SKM-1 (cell line): ENCODE data around the gene SMIM21.

Experiments used
- DNase-seq: peaks from one replicate; lab custom pipeline; 2025; ENCODE audit not compliant: unreplicated experiment; lab: John Stamatoyannopoulos, UW

Gene SMIM21

DNA sequence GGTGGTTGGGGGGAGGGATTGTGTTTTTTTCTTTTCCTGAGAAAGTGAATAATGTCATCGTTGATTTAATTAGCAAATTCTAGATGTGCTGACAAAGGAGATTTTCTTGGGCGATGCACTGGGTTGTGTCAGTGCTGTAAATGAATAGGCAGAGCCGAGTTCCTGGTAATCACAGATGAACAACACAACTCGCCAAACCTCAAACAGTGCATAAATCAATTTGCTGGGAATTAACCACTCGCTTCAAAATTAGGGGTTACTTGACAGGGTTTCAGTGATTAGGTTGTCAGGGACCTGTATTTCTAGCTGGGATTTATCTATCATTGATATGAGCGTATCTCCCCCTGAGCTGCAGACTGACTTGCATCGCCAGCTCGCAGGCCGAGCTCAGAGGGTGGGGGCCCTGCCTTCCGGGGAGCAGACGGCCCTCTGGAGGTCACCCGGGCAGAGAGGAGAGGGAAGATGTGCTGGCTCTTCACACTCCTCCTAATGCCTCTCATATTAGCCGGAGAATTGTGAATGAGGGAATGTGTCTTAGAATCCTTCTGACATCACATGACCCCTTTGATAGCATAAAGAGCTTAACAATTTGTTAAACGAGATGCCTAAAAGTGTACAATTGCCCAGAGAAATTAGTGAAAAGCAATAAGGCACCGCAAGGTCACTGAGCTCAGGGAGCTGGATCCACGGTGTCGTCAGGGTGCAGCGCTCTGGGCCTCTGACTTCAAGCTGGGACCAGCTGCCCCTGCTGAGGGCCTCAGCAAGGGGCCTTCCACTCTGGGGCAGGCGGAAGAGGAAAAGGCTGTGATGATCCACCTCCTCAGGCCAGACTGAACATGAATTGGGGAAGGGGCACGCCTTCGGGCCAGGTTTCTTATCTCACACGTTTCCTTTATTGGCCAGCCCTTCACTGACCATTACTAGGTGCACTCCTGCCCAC lies 48.9 kb downstream of the SMIM21 start:
- no peak for DNase-seq

DNA sequence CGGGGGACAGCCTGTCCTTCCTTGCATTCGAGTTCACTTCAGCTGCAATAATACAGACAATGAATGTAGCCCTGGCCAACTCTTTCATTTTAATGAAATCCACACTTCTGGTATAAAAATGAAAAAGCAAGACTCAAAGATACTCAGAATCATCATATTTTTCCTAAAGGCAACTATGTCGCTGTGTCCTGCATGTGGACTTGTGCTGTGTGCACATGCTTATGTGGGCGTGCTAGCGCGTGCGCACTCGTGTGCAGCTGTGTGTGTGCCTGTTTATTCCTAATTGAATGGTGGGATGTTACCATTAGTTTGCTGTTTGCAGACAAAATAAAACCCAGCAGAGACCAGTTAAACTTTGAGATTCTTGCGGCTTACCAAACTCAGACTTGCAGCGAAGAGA lies 49.6 kb downstream of the SMIM21 start:
- DNase-seq, result no peak

DNA sequence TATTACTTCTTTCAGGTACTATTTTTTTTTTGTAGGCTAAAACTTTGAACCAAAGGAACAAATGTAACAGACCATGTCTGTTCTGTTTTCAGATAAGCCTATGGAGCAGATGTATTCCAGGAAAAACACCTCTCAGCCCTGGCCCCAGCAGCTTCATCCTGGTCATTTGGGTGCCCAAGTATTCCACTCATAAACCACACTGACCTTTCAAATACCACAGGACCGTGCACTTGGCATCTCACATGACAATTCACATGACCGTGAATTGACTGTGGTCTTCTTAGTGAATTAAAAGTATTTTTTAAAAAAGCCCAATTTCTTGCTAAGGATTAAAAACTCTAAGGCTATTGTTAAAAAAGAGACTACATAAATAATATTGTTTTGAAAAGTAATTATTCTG lies 50.2 kb downstream of the SMIM21 start:
- no peak for DNase-seq

DNA sequence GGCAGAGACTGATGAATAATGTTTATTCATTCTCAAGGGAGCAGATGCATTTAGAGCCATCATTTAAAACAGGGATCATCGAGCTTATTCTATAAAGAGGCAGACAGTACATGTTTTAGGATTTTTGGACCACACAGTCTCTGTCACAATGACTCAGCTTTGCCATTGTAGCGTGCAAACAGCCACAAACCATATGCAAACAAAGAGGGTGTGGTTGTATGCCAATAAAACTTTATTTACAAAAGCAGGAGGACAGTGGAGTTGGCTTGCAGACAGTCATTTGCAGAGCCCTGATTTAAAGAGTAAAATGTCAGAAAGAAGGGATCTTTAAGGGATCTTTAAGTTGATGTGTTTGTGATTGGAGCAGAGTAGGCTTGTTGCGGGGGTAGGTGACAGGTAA lies 51.5 kb downstream of the SMIM21 start:
- no peak for DNase-seq

DNA sequence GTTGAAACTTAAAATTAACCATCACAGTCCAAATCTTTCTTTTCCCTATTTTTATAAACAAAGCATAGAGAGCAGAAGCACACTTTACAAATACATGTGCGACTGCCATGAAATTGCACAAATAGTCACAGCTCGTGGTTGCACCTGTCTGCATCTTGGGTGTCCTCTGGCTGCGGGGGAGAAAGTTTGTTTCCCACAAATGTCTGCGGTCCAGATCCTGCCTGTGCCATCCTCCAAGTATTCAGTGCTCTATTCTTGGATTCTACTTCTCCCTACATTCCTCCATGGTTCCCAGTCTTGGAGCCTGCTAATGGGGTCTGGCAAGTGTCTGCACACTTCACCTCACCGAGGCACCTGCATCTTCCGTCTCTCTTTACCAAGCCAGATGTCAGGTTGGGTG lies 52.2 kb downstream of the SMIM21 start:
- no peak for DNase-seq

DNA sequence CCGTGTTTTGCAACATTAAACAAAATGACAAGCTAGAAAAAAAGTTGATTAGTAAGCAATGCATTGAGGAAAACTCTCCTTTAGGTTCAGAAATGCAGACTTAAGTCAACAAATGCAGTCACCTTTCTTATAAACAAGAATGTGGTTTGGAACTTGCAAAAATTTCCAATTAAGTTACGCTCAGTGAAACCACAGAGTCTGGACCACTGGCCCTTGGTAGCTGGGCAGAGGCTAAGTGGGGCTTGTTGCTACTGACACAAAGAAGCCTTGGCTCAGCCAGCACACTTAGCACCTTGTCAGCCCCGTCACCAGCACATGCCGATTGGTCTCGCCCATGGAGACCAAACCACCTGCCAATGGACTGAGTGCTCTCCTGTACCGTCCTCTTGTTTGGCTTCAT lies 53.0 kb downstream of the SMIM21 start:
- DNase-seq, result no peak

DNA sequence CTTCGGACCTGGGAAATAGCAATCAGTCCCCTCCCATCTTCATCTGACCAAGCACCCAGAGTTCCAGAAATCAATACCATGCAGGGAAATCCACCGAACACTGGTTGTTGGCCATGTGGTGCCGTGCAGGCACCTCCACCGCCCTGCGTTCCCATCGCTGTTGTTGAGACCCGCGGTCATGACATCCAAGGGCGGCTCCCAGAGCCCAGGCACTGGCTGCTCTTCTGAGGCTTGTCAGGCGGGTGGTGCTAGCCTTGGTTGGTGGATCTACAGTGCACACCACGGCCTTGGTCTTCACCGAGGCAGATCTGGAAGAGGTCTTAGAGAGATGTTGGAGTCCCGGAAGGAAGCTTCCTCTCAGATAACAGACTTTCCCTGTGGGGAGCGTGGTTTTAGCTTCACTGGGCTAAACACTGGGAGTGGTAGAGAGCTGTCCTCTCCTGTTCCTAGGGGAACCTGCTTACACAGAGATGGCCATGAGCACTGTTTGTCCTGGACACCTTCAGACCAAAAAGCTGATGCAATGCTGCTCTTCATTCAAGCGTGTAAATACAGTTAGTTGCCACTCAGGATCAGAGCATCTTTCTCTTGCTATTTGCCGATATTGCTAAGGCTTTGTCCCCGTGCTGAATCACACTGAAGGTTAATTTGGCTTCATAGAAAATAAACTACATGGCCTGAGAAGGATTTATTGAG lies 58.3 kb downstream of the SMIM21 start:
- DNase-seq, result no peak

DNA sequence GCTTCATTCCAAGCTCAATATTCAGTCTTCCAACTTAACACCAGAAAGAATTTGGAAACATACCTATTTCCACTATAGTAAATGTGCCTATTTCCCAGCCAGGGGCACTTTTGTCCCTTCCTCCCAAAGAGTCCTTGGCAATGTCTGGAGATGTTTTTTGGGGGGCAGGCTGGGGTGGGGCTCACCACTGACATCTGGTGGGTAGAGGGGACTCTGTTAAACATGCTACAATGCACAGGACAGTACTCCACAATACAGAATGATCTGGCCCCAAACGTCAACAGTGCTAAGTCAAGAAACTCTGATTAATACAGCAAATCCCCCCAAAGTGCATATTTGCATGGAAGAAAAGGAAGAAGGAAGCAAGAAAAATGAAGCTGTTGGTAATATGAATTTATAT lies 61.7 kb downstream of the SMIM21 start:
- no peak for DNase-seq

DNA sequence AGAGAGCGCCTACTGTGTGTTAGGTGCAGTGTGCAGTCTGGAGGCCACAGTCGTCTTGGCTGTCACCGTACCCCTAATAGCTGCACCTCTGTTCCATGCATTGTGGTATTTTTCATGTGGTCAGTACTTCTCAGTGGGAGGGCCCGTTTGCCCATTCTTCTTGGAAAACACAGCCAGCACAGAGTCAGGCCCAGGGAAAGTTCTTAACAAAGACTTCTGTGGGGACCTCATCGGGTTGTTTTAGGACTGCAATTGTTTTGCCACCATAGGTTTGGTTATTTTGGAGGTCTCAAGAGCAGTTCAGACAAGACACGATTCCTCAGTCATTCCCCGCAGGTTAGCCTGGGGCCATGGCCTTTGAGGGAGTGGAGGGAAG lies 62.3 kb downstream of the SMIM21 start:
- no peak for DNase-seq

DNA sequence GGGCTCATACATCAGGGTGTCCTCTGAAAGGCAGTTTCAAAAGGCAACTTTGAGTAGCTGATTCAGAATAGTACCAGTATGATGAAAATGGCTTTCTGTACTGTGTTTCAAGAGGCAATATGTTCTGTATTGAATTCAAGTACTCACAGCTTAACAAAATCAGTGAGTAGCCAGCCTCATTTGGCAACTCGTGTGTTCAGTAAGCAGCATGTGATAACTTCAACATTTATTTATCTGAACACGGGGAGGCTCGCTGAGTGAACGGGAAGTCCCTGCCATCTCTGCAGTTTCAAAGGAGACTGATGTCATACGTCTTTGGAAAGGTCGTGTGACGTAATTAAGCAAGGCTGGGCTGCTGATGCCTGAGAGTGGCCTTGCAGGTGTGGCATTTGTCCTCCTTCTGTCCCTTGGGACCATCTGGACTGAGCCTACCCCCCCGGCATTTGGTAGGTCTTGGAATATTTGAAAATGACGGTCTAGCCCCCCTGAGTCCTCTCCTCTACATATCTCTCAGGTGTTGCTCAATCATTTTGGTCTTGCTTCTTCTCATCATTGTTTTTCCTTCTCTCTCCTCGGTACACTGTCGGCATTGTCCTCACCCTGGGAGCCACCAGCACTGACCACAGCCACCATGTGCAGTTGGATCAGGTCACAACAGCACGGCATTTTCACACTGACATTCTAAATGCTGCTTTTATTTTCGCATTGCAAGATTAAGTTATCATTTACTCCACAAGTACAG lies 62.8 kb downstream of the SMIM21 start:
- DNase-seq, result no peak

DNA sequence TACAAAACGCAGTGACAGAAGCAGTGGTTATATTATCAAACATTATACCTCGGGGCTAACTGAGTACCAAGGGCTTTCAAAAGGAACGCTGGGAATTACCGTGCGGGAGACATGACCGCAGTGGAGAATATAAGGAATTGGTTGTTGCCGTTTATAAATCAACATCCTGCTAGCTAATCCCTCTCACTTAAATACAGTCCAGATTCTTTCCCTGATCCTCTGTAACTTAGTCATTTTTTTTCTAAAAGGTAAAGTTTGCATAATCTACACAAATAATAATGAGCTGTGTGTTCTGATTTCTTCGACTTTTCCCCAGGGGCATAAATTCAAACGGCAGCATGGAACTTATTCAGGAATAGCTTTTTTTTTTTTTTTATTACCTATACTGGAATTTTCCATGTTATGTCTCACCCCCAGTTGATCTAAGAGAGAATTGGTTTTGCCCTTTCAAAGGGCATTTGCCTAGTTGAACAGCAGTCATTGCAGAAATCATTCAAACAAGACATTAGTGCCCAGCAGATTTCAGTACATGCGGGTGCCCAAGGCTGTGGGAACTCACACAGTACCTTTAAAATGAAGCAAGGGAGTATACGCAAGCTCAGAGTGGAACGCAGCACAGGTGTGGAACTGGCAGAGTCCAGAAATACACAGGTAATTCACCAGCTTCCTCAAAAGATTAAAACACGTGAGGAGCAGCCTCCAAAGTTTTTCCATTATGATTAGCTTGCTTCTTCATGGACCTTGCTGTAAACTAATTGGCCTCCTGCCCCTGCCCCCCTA lies 63.9 kb downstream of the SMIM21 start:
- no peak for DNase-seq

DNA sequence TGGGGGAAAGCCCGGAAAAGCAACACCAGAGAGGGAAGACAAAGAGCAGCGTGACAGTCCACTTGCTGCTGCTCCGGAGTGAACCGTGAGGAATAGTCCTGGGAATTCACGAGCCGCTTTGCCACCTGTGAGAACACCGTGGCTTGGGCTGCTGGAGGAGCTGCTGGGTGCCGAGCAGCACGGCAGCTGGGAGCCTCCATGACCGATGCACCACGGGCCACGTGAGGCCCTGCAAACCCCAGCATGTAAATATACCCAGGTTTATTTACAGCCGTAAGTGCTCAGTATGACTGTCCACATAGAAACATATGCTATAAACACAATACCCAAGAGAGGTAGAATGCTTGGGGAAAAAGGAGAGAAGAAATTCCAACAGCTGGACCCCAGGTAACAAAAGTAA lies 65.1 kb downstream of the SMIM21 start:
- no peak for DNase-seq

DNA sequence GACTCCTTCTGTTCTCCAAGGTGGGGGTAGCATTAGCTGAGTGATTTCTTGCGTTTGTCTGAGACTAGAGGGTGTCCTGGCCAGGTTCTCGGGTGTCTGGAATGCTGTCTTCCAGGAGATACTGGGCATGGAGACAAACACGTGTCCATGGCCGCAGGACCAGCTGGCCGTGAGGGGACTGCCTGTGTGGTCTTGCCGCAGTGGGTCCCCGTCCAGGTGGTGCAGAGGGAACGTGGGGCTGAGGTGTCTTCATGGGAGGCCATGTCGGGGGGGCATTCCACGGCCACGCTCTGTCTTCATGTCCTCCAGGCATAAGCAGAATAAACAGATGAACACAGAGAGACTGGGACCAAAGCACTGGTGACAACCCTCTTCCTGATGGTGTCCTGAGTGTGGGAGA lies 66.6 kb downstream of the SMIM21 start:
- DNase-seq, result no peak

DNA sequence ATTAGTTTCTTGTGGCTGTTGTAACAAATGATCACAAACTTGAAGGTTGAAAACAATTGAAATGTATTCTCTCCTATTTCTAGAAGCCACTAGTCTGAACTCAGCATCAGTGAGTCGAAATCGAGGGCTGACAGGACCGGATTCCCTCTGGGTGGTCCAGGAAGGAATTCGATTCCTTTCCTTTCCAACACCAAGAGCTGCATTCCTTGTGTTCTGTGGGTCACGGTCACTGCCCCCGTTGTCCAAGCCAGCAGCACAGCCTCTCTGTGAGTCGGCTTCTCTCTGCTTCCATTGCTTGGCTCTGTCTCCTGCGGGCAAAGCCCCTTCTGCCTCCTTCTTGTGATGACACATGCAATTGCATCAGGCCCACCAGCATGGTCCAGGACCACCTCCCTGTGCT lies 67.3 kb downstream of the SMIM21 start:
- no peak for DNase-seq
